ENCODE results near the gene RAB11FIP4.
"Not testable (repeated sequence)": the region's sequence is repeated elsewhere in the genome, so short reads cannot be mapped to it uniquely, and the experiment has no call there.

DNA sequence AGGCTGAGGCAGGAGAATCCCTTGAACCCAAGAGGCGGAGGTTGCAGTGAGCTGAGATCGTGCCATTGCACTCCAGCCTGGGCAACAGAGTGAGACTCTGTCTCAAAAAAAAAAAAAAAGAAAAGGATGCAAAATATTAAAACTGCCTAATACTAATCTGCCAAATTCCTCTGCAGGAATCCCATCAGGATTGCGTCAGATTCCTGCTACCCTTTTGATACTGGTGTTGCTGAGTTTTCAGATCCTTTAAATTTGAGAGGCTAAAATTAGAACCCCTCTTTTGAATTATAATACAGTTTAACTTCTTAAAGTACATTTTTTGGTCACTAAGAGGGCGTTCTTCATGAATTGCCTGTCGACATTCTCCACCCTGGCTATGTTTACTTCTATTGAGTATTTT lies 51.4 kb downstream of the RAB11FIP4 start:
- TF ChIP-seq POLR2A (IDR thresholded peaks at IDR 0.05) = not testable (repeated sequence)
- TF ChIP-seq, protein P1, sequence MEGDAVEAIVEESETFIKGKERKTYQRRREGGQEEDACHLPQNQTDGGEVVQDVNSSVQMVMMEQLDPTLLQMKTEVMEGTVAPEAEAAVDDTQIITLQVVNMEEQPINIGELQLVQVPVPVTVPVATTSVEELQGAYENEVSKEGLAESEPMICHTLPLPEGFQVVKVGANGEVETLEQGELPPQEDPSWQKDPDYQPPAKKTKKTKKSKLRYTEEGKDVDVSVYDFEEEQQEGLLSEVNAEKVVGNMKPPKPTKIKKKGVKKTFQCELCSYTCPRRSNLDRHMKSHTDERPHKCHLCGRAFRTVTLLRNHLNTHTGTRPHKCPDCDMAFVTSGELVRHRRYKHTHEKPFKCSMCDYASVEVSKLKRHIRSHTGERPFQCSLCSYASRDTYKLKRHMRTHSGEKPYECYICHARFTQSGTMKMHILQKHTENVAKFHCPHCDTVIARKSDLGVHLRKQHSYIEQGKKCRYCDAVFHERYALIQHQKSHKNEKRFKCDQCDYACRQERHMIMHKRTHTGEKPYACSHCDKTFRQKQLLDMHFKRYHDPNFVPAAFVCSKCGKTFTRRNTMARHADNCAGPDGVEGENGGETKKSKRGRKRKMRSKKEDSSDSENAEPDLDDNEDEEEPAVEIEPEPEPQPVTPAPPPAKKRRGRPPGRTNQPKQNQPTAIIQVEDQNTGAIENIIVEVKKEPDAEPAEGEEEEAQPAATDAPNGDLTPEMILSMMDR (IDR thresholded peaks at IDR 0.05) = not testable (repeated sequence)

All from breast epithelium (tissue), 3 donors.